H1 (cell line): ENCODE measurements around the gene CCL17. TPM values are rescaled to one million over a fixed set of nuclear protein-coding genes. Genes with fewer than 3 reads are reported as not detected.

Experiments
- CTCF ChIA-PET: fragments of 300-600 bp; sonication (Branson Sonifier 250); formaldehyde crosslinking; loops from one replicate; lab custom pipeline; 2021; ENCODE audit not compliant: partially characterized antibody; lab: Charles Lee
- POLR2A ChIA-PET: fragments of 300-600 bp; sonication (Branson Sonifier 250); formaldehyde crosslinking; loops from one replicate; lab custom pipeline; 2021; ENCODE audit warnings: inconsistent platforms; ENCODE audit not compliant: partially characterized antibody; lab: Charles Lee
- DNase-seq, 2 experiments: peaks; one replicate each; pipeline versions ENCODE4 v3.0.0 to v3.0.0-alpha.2; 2010 to 2022; ENCODE audit warnings: low spot score in 2 of 2, low read depth in 1 of 2, mixed read lengths in 1 of 2
- FAIRE-seq: peaks from 2 replicates; lab custom pipeline; 2011; peaks lifted over from hg19 to GRCh38; lab: Jason Lieb, UNC
- H2AFZ ChIP-seq: 2 replicates; pipeline ENCODE4 v1.8.1; 2012; ENCODE audit warnings: low read length, inconsistent platforms
- H2AK5ac ChIP-seq: 2 replicates; pipeline ENCODE4 v1.6.1; 2013; ENCODE audit warnings: low read depth, low read length
- H2BK120ac ChIP-seq: replicated peaks from 2 replicates; pipeline ENCODE3; 2013; ENCODE audit warnings: low read depth, low read length, inconsistent platforms
- H2BK12ac ChIP-seq: 2 replicates; pipeline ENCODE4 v1.6.1; 2013; ENCODE audit warnings: low read depth, low read length
- H2BK15ac ChIP-seq: 2 replicates; pipeline ENCODE4 v1.6.1; 2013; ENCODE audit warnings: low read length
- H2BK20ac ChIP-seq: 2 replicates; pipeline ENCODE4 v1.6.1; 2013; ENCODE audit warnings: low read length
- H2BK5ac ChIP-seq: 2 replicates; pipeline ENCODE4 v1.6.1; 2013; ENCODE audit warnings: low read depth, low read length
- H3K14ac ChIP-seq: 2 replicates; pipeline ENCODE4 v1.6.1; 2013; ENCODE audit warnings: inconsistent platforms; ENCODE audit not compliant: insufficient read length
- H3K18ac ChIP-seq: 2 replicates; pipeline ENCODE4 v1.6.1; 2013; ENCODE audit warnings: low read length; ENCODE audit errors: extremely low read depth
- H3K23ac ChIP-seq: 2 replicates; pipeline ENCODE4 v1.6.1; 2013; ENCODE audit warnings: inconsistent platforms; ENCODE audit not compliant: insufficient read length
- H3K23me2 ChIP-seq: 2 replicates; pipeline ENCODE4 v1.6.1; 2013; ENCODE audit warnings: low read depth, low read length
- H3K27ac ChIP-seq: 2 replicates; pipeline ENCODE4 v1.6.1; 2011; ENCODE audit warnings: low read depth, low read length, inconsistent platforms
- H3K27me3 ChIP-seq, 4 experiments: replicated peaks in 1 of 4; 1 replicate in 1 of 4; 2 replicates in 3 of 4; pipeline versions ENCODE4 v1.6.1 to v1.8.1; 2011 to 2013; ENCODE audit warnings: low read length in 3 of 4, mild to moderate bottlenecking in 3 of 4, inconsistent platforms in 2 of 4, mixed read lengths in 2 of 4, moderate library complexity in 1 of 4; ENCODE audit not compliant: control insufficient read depth in 3 of 4, insufficient read depth in 3 of 4; ENCODE audit errors: extremely low read depth in 1 of 4
- H3K36me3 ChIP-seq, 4 experiments: 2 replicates each; pipeline versions ENCODE4 v1.6.1 to v1.8.1; 2011 to 2013; ENCODE audit warnings: mild to moderate bottlenecking in 4 of 4, low read length in 3 of 4, moderate library complexity in 2 of 4, control low read depth in 1 of 4, inconsistent platforms in 1 of 4; ENCODE audit not compliant: insufficient read depth in 4 of 4, control insufficient read depth in 2 of 4
- H3K4ac ChIP-seq: replicated peaks from 2 replicates; pipeline ENCODE3; 2013; ENCODE audit warnings: low read length, low read depth, mixed read lengths, inconsistent platforms; ENCODE audit not compliant: insufficient read length
- H3K4me1 ChIP-seq, 4 experiments: replicated peaks in 1 of 4; 1 replicate in 1 of 4; 2 replicates in 3 of 4; pipeline versions ENCODE4 v1.6.1 to v1.8.1; 2011 to 2013; ENCODE audit warnings: low read length in 3 of 4, inconsistent platforms in 2 of 4, mixed read lengths in 1 of 4; ENCODE audit not compliant: insufficient read depth in 4 of 4, control insufficient read depth in 3 of 4
- H3K4me2 ChIP-seq, 2 experiments: 2 replicates each; pipeline versions ENCODE4 v1.6.1 to v1.8.1; 2011 to 2013; ENCODE audit warnings: low read depth in 2 of 2, low read length in 2 of 2, control low read depth in 1 of 2, inconsistent platforms in 1 of 2, mild to moderate bottlenecking in 1 of 2; ENCODE audit not compliant: insufficient read depth in 1 of 2
- H3K4me3 ChIP-seq, 4 experiments: fragments of 200-600, 300-600 bp in 1 of 4; sonication (generic), shearing (Covaris generic), sonication (Bioruptor Twin) in 1 of 4; 2 replicates each; pipeline versions ENCODE4 v1.5.1 to v1.8.1; 2011 to 2016; ENCODE audit warnings: low read length in 4 of 4, low read depth in 3 of 4, control low read depth in 2 of 4, inconsistent platforms in 2 of 4, mild to moderate bottlenecking in 2 of 4, mixed read lengths in 1 of 4, moderate library complexity in 1 of 4; ENCODE audit not compliant: insufficient read depth in 2 of 4; ENCODE audit errors: extremely low read depth in 1 of 4
- H3K56ac ChIP-seq: replicated peaks from 2 replicates; pipeline ENCODE3; 2013; ENCODE audit warnings: low read depth, mild to moderate bottlenecking, mixed read lengths, low read length, inconsistent platforms; ENCODE audit not compliant: insufficient read length
- H3K79me1 ChIP-seq: 2 replicates; pipeline ENCODE4 v1.6.1; 2013; ENCODE audit warnings: low read depth, low read length, control low read depth
- H3K79me2 ChIP-seq, 2 experiments: 2 replicates each; pipeline versions ENCODE4 v1.6.1 to v1.8.1; 2012 to 2013; ENCODE audit warnings: low read length in 2 of 2, mild to moderate bottlenecking in 2 of 2, inconsistent platforms in 1 of 2; ENCODE audit not compliant: insufficient read depth in 2 of 2, control insufficient read depth in 1 of 2
- H3K9ac ChIP-seq, 4 experiments: replicated peaks in 1 of 4; 1 replicate in 1 of 4; 2 replicates in 3 of 4; pipeline versions ENCODE4 v1.6.1 to v1.8.1; 2011 to 2013; ENCODE audit warnings: low read depth in 3 of 4, low read length in 3 of 4, control low read depth in 2 of 4, mild to moderate bottlenecking in 2 of 4, moderate library complexity in 2 of 4, inconsistent platforms in 1 of 4; ENCODE audit errors: extremely low read depth in 1 of 4
- H3K9me3 ChIP-seq, 2 experiments: 2 replicates each; pipeline versions ENCODE4 v1.6.1 to v1.8.1; 2012 to 2013; ENCODE audit warnings: mild to moderate bottlenecking in 2 of 2, moderate library complexity in 2 of 2, control low read depth in 1 of 2, inconsistent platforms in 1 of 2, low read depth in 1 of 2, low read length in 1 of 2, mixed read lengths in 1 of 2; ENCODE audit not compliant: insufficient read depth in 2 of 2
- H4K20me1 ChIP-seq, 2 experiments: replicated peaks in 1 of 2; 2 replicates each; pipeline versions ENCODE3 to v1.8.1; 2011 to 2013; ENCODE audit warnings: inconsistent platforms in 2 of 2, low read length in 2 of 2, mild to moderate bottlenecking in 1 of 2; ENCODE audit not compliant: insufficient read depth in 2 of 2, control insufficient read depth in 1 of 2
- H4K5ac ChIP-seq: 2 replicates; pipeline ENCODE4 v1.6.1; 2013; ENCODE audit warnings: low read length, low read depth, mixed read lengths, inconsistent platforms; ENCODE audit not compliant: insufficient read length
- H4K8ac ChIP-seq: 2 replicates; pipeline ENCODE4 v1.8.0; 2013; ENCODE audit warnings: mild to moderate bottlenecking, moderate library complexity, low read length, inconsistent platforms; ENCODE audit not compliant: insufficient read depth; ENCODE audit errors: extremely low read depth
- H4K91ac ChIP-seq: replicated peaks from 2 replicates; pipeline ENCODE3; 2013; ENCODE audit warnings: low read length, mixed read lengths, inconsistent platforms; ENCODE audit not compliant: insufficient read length
- ATF2 ChIP-seq: IDR thresholded peaks from 2 replicates; pipeline ENCODE4 v1.6.1; 2012; ENCODE audit warnings: low read length, inconsistent platforms
- BCL11A ChIP-seq, 2 experiments: IDR thresholded peaks; one replicate each; pipeline ENCODE4 v1.6.1; 2011; ENCODE audit warnings: low read depth in 2 of 2, low read length in 2 of 2, mild to moderate bottlenecking in 2 of 2
- EGR1 ChIP-seq: IDR thresholded peaks from 2 replicates; pipeline ENCODE4 v1.6.1; 2011; ENCODE audit warnings: low read depth, low read length, borderline replicate concordance
- EP300 ChIP-seq, 2 experiments: IDR thresholded peaks; 1 replicate in 1 of 2; 2 replicates in 1 of 2; pipeline ENCODE4 v1.6.1; 2011 to 2012; ENCODE audit warnings: low read depth in 2 of 2, low read length in 2 of 2, mild to moderate bottlenecking in 2 of 2, borderline replicate concordance in 1 of 2, inconsistent platforms in 1 of 2, moderate library complexity in 1 of 2
- GABPA ChIP-seq: IDR thresholded peaks from 2 replicates; pipeline ENCODE4 v1.6.1; 2011; ENCODE audit warnings: mild to moderate bottlenecking, low read length, moderate library complexity, borderline replicate concordance; ENCODE audit not compliant: insufficient read depth
- HDAC2 ChIP-seq, 2 experiments: fragments of 300-600 bp in 1 of 2; sonication (generic) in 1 of 2; IDR thresholded peaks; 2 replicates each; pipeline ENCODE4 v1.6.1; 2011 to 2012; ENCODE audit warnings: low read depth in 2 of 2, low read length in 2 of 2, mild to moderate bottlenecking in 2 of 2, moderate library complexity in 2 of 2, borderline replicate concordance in 1 of 2, inconsistent platforms in 1 of 2
- JUND ChIP-seq: IDR thresholded peaks from 2 replicates; pipeline ENCODE4 v1.6.1; 2011; ENCODE audit warnings: mild to moderate bottlenecking, improper control_type of control experiment, low read length
- SIN3A ChIP-seq, 2 experiments: IDR thresholded peaks in 1 of 2; conservative IDR thresholded peaks in 1 of 2; 2 replicates each; pipeline ENCODE4 v1.6.1; 2011 to 2012; ENCODE audit warnings: low read length in 2 of 2, improper control_type of control experiment in 1 of 2, low read depth in 1 of 2, mild to moderate bottlenecking in 1 of 2
- WGBS, 2 experiments: shearing (Covaris generic) in 1 of 2; methylation state at CpG; one replicate each; pipeline versions ENCODE4 v1.1.6 to v1.1.7; 2013 to 2015; ENCODE audit warnings: low lambda C conversion rate in 2 of 2, mixed read lengths in 2 of 2, inconsistent platforms in 1 of 2, low coverage in 1 of 2, missing lambda C conversion rate in 1 of 2; ENCODE audit not compliant: insufficient replicate concordance in 2 of 2, insufficient coverage in 1 of 2, insufficient read length in 1 of 2; ENCODE audit errors: extremely low coverage in 1 of 2, missing lambda C conversion rate in 1 of 2; 5-methylcytosine and 5-hydroxymethylcytosine counted together
- polyA plus RNA-seq, 7 experiments: library from polyadenylated mRNA; depleted of rRNA in 3 of 7; stranded (reverse) in 5 of 7; unstranded in 2 of 7; fragments of >200 nt in 5 of 7; fragments of 200-250 nt in 2 of 7; gene quantifications; 1 replicate in 5 of 7; 2 replicates in 1 of 7; 4 replicates in 1 of 7; pipeline versions ENCODE4 v1.2.1 to v1.2.3, GENCODE V29; 2011 to 2013; ENCODE audit warnings: missing spikeins in 2 of 7, mixed read lengths in 2 of 7
- total RNA-seq: library from RNA; stranded (reverse); fragmentation: NEBNext Ultra II Directional; extraction: Animal tissue kit (Norgen Biotek cat#: 25700); gene quantifications from 2 replicates; pipeline ENCODE4 v1.2.1, GENCODE V29; 2021

CCL17 gene
- total and polyA plus RNA-seq, 2 of the 8 experiments (the other 6 are each of a cell fraction or from before 2014, with no cell fraction given), result not detected

DNA sequence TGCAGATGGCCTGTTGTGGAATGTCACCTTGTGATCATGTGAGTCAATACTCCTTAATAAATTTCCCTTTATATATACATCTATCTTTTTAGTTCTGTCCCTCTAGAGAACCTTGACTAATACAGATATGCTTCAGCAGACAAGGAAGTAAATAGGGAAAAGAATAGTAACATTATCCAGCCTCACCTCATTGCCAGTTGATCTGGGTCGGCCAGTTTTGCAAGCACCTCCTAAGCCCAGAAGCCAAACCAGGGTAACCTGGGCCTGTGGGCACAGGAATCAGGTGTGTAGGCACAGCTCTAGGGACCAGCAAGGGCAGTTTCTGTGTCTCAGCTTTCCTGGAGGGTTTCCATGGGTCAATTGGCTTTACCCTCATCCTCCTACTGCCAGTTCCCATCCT lies 11.9 kb upstream of the CCL17 start:
- H3K14ac ChIP-seq, result no peak overlapping the region
- no peaks in the 10 kb centered on the region for H3K36me3 ChIP-seq
- no peak overlapping the region for H3K56ac ChIP-seq
- no peak overlapping the region for H2AFZ ChIP-seq
- no peak overlapping the region for H4K8ac ChIP-seq
- WGBS, 2 experiments, result 73% methylated on average over 1 of the region's 1 CpG; no CpG with 5 or more reads in 1 of the 2 experiments
- peaks cover 0 to 8% of the 10 kb centered on the region in 2 experiments for H4K20me1 ChIP-seq
- no peak for DNase-seq
- no peak overlapping the region for H3K4ac ChIP-seq
- POLR2A ChIA-PET, result no interaction called here
- H3K79me2 ChIP-seq, result no peaks in the 10 kb centered on the region
- H3K4me2 ChIP-seq, result no peak overlapping the region
- no peak overlapping the region for H3K23ac ChIP-seq
- H4K91ac ChIP-seq, result no peak overlapping the region
- H4K5ac ChIP-seq, result no peak overlapping the region
- H3K9ac ChIP-seq, result no peak overlapping the region
- TF ChIP-seq JUND (no peak), EP300 (IDR thresholded peaks at IDR 0.05; ENCODE audit: borderline replicate concordance in 1 of 2, low read depth in 2 of 2, low read length in 2 of 2) (no peak), HDAC2 (IDR thresholded peaks at IDR 0.05; ENCODE audit: borderline replicate concordance in 1 of 2, low read depth in 2 of 2, low read length in 2 of 2) (no peak), GABPA (no peak), ATF2 (no peak), EGR1 (no peak), SIN3A (conservative IDR thresholded peaks at IDR 0.05 in 1 of 2, IDR thresholded peaks at IDR 0.05 in 1 of 2; ENCODE audit: low read depth in 1 of 2, low read length in 2 of 2) (no peak), BCL11A (IDR thresholded peaks at IDR 0.05; ENCODE audit: low read depth in 2 of 2, low read length in 2 of 2) (no peak)
- H3K4me1 ChIP-seq, result no peaks in the 10 kb centered on the region
- H3K79me1 ChIP-seq, result no peaks in the 10 kb centered on the region
- no peak overlapping the region for H2BK20ac ChIP-seq
- no peak overlapping the region for H2BK120ac ChIP-seq
- no peak overlapping the region for H2BK5ac ChIP-seq
- H2BK15ac ChIP-seq, result no peak overlapping the region
- H3K18ac ChIP-seq, result no peak overlapping the region
- no peak overlapping the region for H2BK12ac ChIP-seq
- H2AK5ac ChIP-seq, result no peak overlapping the region
- H3K27ac ChIP-seq, result no peak overlapping the region
- no peak for FAIRE-seq
- peaks cover 6% of the 10 kb centered on the region for H3K23me2 ChIP-seq
- H3K9me3 ChIP-seq, result no peaks in the 10 kb centered on the region
- H3K27me3 ChIP-seq, result no peaks in the 10 kb centered on the region; a peak in 1 of 7 replicates
- H3K4me3 ChIP-seq, result no peak overlapping the region
- CTCF ChIA-PET, result interaction anchor here (0.9 to 12.3 kb wide), 2 partner anchors 11 to 26 kb away, joined by 3 to 71 read pairs; no protein-coding TSS in a partner anchor
